HT1080 (cell line): ENCODE results near the gene CDC42SE1. TPM values are rescaled to one million over a fixed set of nuclear protein-coding genes. Genes with fewer than 3 reads are reported as not detected.

ENCODE experiments used
- DNase-seq: peaks from one replicate; pipeline ENCODE4 v3.0.0-alpha.2; 2015; ENCODE audit warnings: low read depth
- polyA plus RNA-seq, 2 experiments: library from polyadenylated mRNA; depleted of rRNA; stranded (reverse); fragments of >200 nt; gene quantifications; 2 replicates each; pipeline ENCODE4 v1.2.3, GENCODE V29; 2015
- total RNA-seq: library from RNA; depleted of rRNA; stranded (reverse); fragments of >200 nt; shearing (Covaris generic); gene quantifications from 2 replicates; pipeline ENCODE4 v1.2.3, GENCODE V29; 2014; rRNA removed

CDC42SE1 gene
- 66.5 and 67.1 TPM in 2 replicates for total RNA-seq
- polyA plus RNA-seq (2015; cell fraction: cytosol; rRNA removed): 50.9 and 51.7 TPM in 2 replicates
- 135 and 139 TPM in 2 replicates for polyA plus RNA-seq (2015; cell fraction: nucleus; rRNA removed)

GRCh38 chr1:151059109-151060006, at the start of gene CDC42SE1:
CDC42SE1 (minus strand) TSS chr1:151059622; CDS start chr1:151055730, 3,892 bp downstream.
- peak; percentile 87 for DNase-seq

- peak; percentile 18 for DNase-seq
Measured at GRCh38 chr1:151108331-151108730, 48.9 kb upstream of the CDC42SE1 start.

GRCh38 chr1:151106894-151107293, 47.5 kb upstream of the CDC42SE1 start:
- peak; percentile 56 for DNase-seq

- no peak for DNase-seq
Measured at GRCh38 chr1:151104630-151105029, 45.2 kb upstream of the CDC42SE1 start.

GRCh38 chr1:151098126-151098525, 38.7 kb upstream of the CDC42SE1 start:
- no peak for DNase-seq

- DNase-seq: peak; percentile 50
Measured at GRCh38 chr1:151097426-151097825, 38.0 kb upstream of the CDC42SE1 start.

- no peak for DNase-seq
Measured at GRCh38 chr1:151085953-151086559, 26.6 kb upstream of the CDC42SE1 start.

- no peak for DNase-seq
Measured at GRCh38 chr1:151072224-151072623, 12.8 kb upstream of the CDC42SE1 start.

- peak; percentile 83 for DNase-seq
Measured at GRCh38 chr1:151070474-151071276, 11.3 kb upstream of the CDC42SE1 start, which contains the start of gene GABPB2. GABPB2 (plus strand) TSS chr1:151070761; CDS start chr1:151088190, 17,429 bp downstream.

GRCh38 chr1:151069103-151069486, 9.7 kb upstream of the CDC42SE1 start:
- DNase-seq: no peak

- DNase-seq: no peak
Measured at GRCh38 chr1:151067185-151067584, 7.8 kb upstream of the CDC42SE1 start.

GRCh38 chr1:151065089-151065645, 5.7 kb upstream of the CDC42SE1 start:
- no peak for DNase-seq

- DNase-seq: peak; percentile 69
Measured at GRCh38 chr1:151062741-151063371, 3.4 kb upstream of the CDC42SE1 start.

- DNase-seq: no peak
Measured at GRCh38 chr1:151061704-151062103, 2.3 kb upstream of the CDC42SE1 start.

- DNase-seq: no peak
Measured at GRCh38 chr1:151060657-151061421, 1.4 kb upstream of the CDC42SE1 start.

- peak; percentile 74 for DNase-seq
Measured at GRCh38 chr1:151060007-151060656, 710 bp upstream of the CDC42SE1 start, which contains the start of gene MLLT11. MLLT11 (plus strand) TSS chr1:151060397; CDS start chr1:151067225, 6,828 bp downstream.

- DNase-seq: no peak
Measured at GRCh38 chr1:151058692-151059091, 730 bp downstream of the CDC42SE1 start.

GRCh38 chr1:151056149-151056548, 3.3 kb downstream of the CDC42SE1 start:
- DNase-seq: no peak

GRCh38 chr1:151055581-151055980, 3.8 kb downstream of the CDC42SE1 start:
- DNase-seq: no peak
